Esophagus squamous epithelium (tissue), 5 donors: Measurements from ENCODE around the gene IP6K3. TPM values are rescaled to one million over a fixed set of nuclear protein-coding genes. Genes with fewer than 3 reads are reported as not detected.

ENCODE experiments used
- DNase-seq: peaks from one replicate; lab custom pipeline; 2025; lab: John Stamatoyannopoulos, UW
- H3K27ac ChIP-seq, 4 donors: fragments of 200-600 bp; sonication (generic); one replicate each; pipeline ENCODE4 v1.5.1; 2016 to 2019; ENCODE audit warnings: mild to moderate bottlenecking in 1 of 4
- H3K27me3 ChIP-seq, 4 donors: fragments of 200-600 bp; sonication (generic); 1 replicate in 3 of 4; 2 replicates in 1 of 4; pipeline versions ENCODE4 v1.5.1 to v1.6.0; 2017 to 2021; ENCODE audit warnings: antibody characterized with exemption in 1 of 4
- H3K36me3 ChIP-seq, 3 donors: fragments of 200-600 bp; sonication (generic); one replicate each; pipeline ENCODE4 v1.5.1; 2016 to 2019
- H3K4me1 ChIP-seq, 3 donors: fragments of 200-600 bp; sonication (generic); one replicate each; pipeline ENCODE4 v1.5.1; 2017 to 2019
- H3K4me3 ChIP-seq, 4 donors: fragments of 200-600 bp; sonication (generic); 1 replicate in 3 of 4; 2 replicates in 1 of 4; pipeline ENCODE4 v1.5.1; 2016 to 2019; ENCODE audit warnings: mild to moderate bottlenecking in 2 of 4, moderate library complexity in 1 of 4
- H3K9me3 ChIP-seq, 3 donors: fragments of 200-600 bp; sonication (generic); one replicate each; pipeline ENCODE4 v1.5.1; 2016 to 2019
- POLR2A ChIP-seq, 4 donors: fragments of 450-650 bp; IDR thresholded peaks; one replicate each; pipeline ENCODE4 v1.6.1; 2017; ENCODE audit warnings: antibody characterized with exemption in 4 of 4, mild to moderate bottlenecking in 4 of 4, moderate library complexity in 3 of 4
- WGBS, 2 donors: methylation state at CpG; one replicate each; pipeline ENCODE4 v1.1.5; 2018; 5-methylcytosine and 5-hydroxymethylcytosine counted together
- intact Hi-C: fragments of 100-400 bp; cut with DNase I; formaldehyde crosslinking; loops from one replicate; pipeline ENCODE4 v1.15.0; 2022
- total RNA-seq, 4 donors: library from RNA; depleted of rRNA; stranded (reverse); fragments of >200 nt; gene quantifications; one replicate each; pipeline ENCODE4 v1.1.0, GENCODE V29; 2016
- TF ChIP-seq, protein P1 (sequence below), 6 experiments: fragments of 450-650 bp in 4 of 6; fragments of 200-600 bp in 2 of 6; sonication (generic) in 2 of 6; IDR thresholded peaks; one replicate each; pipeline ENCODE4 v1.5.1; 2016 to 2019; ENCODE audit warnings: antibody characterized with exemption in 6 of 6, mild to moderate bottlenecking in 4 of 6, moderate library complexity in 4 of 6
- donor health status: DM: yes; HTN: yes; CAD: no.

The IP6K3 gene
- total RNA-seq, 4 donors from 2014 or later: 0.75 to 5.5 (median 1.7) TPM; not detected in 1

DNA sequence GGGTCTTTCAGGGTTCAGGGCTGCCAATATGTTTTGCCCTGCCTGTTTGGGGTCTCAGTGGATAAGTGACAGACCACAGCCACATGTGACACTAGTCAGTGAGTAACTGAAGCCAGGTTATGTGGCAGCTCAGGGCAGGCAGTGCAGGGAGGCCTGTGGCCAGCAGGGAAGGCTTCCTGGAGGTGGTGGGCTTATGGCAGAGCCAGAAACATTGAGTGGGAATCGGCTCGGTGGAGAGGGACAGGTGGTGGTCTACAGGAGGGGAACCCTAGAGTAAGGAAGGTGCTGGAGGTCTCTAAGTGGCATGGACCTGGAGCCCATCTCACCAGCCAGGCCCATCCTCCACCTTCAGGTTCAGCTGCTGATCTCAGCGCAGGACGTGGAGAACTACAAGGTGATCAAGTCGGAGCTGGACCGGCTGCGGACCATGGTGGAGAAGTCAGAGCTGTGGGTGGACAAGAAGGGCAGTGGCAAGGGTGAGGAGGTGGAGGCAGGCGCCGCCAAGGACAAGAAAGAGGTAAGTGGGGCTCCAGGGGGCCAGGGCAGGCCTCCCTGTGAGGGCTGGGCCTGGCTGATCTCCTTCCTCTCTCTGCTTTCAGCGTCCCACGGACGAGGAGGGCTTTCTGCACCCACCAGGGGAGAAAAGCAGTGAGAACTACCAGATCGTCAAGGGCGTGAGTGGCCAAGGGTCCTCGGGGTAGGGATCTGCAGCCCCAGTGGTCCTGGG lies 70.1 kb downstream of the IP6K3 start:
- DNase-seq: no peak
- Histone ChIP-seq H3K9me3 (no peaks in the 10 kb centered on the region), H3K4me1 (peaks cover 0 to 11% (median 0%) of the 10 kb centered on the region in 3 donors), H3K36me3 (peaks cover 10 to 95% (median 25%) of the 10 kb centered on the region in 3 donors), H3K27me3 (no peaks in the 10 kb centered on the region), H3K27ac (peak overlapping the region in 1 of 4 donors; percentile 58), H3K4me3 (no peak overlapping the region)
- 65 to 83% methylated on average over 4 to 8 of the region's 15 CpGs for WGBS, 2 donors
- intact Hi-C loops: no loop called here
- TF ChIP-seq POLR2A (IDR thresholded peaks at IDR 0.05): no peak
- TF ChIP-seq, protein P1, sequence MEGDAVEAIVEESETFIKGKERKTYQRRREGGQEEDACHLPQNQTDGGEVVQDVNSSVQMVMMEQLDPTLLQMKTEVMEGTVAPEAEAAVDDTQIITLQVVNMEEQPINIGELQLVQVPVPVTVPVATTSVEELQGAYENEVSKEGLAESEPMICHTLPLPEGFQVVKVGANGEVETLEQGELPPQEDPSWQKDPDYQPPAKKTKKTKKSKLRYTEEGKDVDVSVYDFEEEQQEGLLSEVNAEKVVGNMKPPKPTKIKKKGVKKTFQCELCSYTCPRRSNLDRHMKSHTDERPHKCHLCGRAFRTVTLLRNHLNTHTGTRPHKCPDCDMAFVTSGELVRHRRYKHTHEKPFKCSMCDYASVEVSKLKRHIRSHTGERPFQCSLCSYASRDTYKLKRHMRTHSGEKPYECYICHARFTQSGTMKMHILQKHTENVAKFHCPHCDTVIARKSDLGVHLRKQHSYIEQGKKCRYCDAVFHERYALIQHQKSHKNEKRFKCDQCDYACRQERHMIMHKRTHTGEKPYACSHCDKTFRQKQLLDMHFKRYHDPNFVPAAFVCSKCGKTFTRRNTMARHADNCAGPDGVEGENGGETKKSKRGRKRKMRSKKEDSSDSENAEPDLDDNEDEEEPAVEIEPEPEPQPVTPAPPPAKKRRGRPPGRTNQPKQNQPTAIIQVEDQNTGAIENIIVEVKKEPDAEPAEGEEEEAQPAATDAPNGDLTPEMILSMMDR (IDR thresholded peaks at IDR 0.05): no peak

DNA sequence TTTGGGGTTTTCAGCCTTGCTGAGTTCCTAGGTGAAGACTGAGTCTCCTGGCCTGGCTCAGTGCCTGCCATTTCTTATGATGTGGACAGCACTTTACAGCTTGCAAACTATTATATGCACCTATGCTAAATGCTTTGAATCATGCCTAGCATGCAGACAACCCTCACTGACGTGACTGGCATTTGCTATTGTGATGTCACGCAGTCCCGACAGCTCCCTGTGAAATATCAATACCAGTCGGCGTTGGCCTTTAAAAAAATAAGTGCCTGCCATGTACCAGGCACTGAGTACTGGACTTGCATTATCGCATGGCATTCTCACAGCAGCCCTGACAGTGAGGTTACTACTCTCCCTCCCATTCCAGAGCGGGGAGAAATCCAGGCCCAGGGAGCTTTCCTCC lies 70.7 kb downstream of the IP6K3 start:
- peaks cover 0 to 17% (median 0%) of the 10 kb centered on the region in 3 donors for H3K4me1 ChIP-seq
- H3K9me3 ChIP-seq: no peaks in the 10 kb centered on the region
- peaks cover 10 to 95% (median 29%) of the 10 kb centered on the region in 3 donors for H3K36me3 ChIP-seq
- no peaks in the 10 kb centered on the region for H3K27me3 ChIP-seq
- H3K27ac ChIP-seq: no peak overlapping the region
- 82 to 92% methylated on average over 4 to 6 of the region's 7 CpGs for WGBS, 2 donors
- intact Hi-C loops: no loop called here
- no peak for DNase-seq
- TF ChIP-seq, protein P1 (IDR thresholded peaks at IDR 0.05): no peak
- no peak for TF ChIP-seq POLR2A (IDR thresholded peaks at IDR 0.05)
- H3K4me3 ChIP-seq: no peak overlapping the region

DNA sequence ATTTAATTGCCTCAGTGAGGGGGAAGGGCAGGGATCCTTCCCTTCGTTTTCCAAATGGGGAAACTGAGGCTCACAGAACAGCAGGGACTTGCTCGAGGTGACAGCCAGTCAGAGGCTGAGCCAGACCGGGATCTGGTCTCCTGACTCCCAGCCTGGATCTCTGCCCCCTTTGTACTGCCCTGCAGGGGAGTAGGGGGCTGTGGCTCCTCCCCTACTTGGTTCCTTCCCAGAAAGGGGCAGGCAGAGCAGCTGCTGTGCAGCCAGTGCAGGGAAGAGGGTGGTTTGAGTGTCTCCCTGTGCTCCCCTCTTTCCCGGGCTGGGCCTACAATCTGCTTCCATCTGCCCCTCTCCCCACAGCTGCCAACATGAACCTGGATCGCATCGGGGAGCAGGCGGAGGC lies 72.9 kb downstream of the IP6K3 start:
- Histone ChIP-seq H3K4me1 (peaks cover 0 to 34% (median 0%) of the 10 kb centered on the region in 3 donors), H3K9me3 (no peaks in the 10 kb centered on the region), H3K27me3 (no peaks in the 10 kb centered on the region), H3K27ac (no peak overlapping the region), H3K4me3 (no peak overlapping the region), H3K36me3 (peaks cover 0 to 95% (median 29%) of the 10 kb centered on the region in 3 donors)
- intact Hi-C loops: no loop called here
- TF ChIP-seq, protein P1 (IDR thresholded peaks at IDR 0.05): no peak
- TF ChIP-seq POLR2A (IDR thresholded peaks at IDR 0.05): no peak
- no peak for DNase-seq
- WGBS, 2 donors: 57 to 86% methylated on average over 1 to 4 of the region's 7 CpGs

DNA sequence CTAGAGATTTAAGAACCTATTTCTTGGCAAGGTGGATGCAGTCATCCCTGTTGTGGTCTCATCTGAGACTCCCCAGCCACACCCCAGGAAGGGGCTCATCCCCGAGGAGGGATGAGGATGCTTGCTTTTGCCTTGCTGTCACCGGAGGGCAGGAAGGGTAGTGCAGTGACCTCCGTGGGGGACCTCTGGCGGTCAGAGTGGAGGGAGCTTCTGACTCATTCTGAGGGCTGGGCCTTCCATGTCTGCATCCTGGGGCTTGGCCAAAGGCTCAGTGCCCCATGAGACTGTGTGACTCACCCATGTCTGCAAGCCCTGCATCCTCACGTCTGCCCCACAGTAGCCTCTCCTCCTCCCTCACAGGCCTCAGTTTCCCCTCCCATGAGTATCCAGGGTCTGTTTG lies 73.9 kb downstream of the IP6K3 start:
- Histone ChIP-seq H3K9me3 (no peaks in the 10 kb centered on the region), H3K4me1 (peaks cover 0 to 39% (median 0%) of the 10 kb centered on the region in 3 donors), H3K36me3 (peaks cover 0 to 95% (median 39%) of the 10 kb centered on the region in 3 donors), H3K27me3 (no peaks in the 10 kb centered on the region), H3K4me3 (no peak overlapping the region), H3K27ac (peak overlapping the region in 1 of 4 donors; percentile 13)
- no peak for DNase-seq
- WGBS, 2 donors: 6 to 76% methylated on average over 3 to 4 of the region's 5 CpGs
- TF ChIP-seq, protein P1 (IDR thresholded peaks at IDR 0.05): peak in 2 of 6 experiments; percentile 38 to 60
- TF ChIP-seq POLR2A (IDR thresholded peaks at IDR 0.05): no peak
- intact Hi-C loops: no loop called here

DNA sequence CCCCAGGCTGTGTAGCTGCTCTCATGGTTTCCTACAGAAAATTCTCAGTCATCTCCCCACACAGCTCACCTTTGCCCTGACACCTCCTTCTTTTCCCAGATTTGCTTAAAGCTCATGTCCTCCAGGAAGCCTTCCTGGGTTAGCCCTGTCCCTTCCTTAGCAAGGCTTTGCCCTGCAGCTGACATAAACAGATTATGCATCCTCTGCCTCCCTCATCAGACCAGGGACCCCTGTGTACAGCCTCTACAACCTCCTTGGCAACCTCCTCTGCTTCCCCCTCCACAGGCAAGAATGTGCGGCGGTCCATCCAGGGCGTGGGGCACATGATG lies 75.0 kb downstream of the IP6K3 start:
- H3K4me3 ChIP-seq: no peak overlapping the region
- H3K4me1 ChIP-seq: peaks cover 0 to 39% (median 0%) of the 10 kb centered on the region in 3 donors
- H3K9me3 ChIP-seq: no peaks in the 10 kb centered on the region
- intact Hi-C loops: no loop called here
- peaks cover 7 to 95% (median 44%) of the 10 kb centered on the region in 3 donors for H3K36me3 ChIP-seq
- 90 to 94% methylated on average over 3 of the region's 3 CpGs for WGBS, 2 donors
- DNase-seq: no peak
- TF ChIP-seq, protein P1 (IDR thresholded peaks at IDR 0.05): no peak
- no peak for TF ChIP-seq POLR2A (IDR thresholded peaks at IDR 0.05)
- no peaks in the 10 kb centered on the region for H3K27me3 ChIP-seq
- H3K27ac ChIP-seq: peak overlapping the region in 2 of 4 donors; percentile 13 to 63
